ENCODE results near the gene C1QTNF5. TPM values are rescaled to one million over a fixed set of nuclear protein-coding genes. Genes with fewer than 3 reads are reported as not detected.

C1QTNF5 gene
- total and polyA plus RNA-seq, 2 experiments from 2014 or later, result 4.5 to 27.9 TPM

DNA sequence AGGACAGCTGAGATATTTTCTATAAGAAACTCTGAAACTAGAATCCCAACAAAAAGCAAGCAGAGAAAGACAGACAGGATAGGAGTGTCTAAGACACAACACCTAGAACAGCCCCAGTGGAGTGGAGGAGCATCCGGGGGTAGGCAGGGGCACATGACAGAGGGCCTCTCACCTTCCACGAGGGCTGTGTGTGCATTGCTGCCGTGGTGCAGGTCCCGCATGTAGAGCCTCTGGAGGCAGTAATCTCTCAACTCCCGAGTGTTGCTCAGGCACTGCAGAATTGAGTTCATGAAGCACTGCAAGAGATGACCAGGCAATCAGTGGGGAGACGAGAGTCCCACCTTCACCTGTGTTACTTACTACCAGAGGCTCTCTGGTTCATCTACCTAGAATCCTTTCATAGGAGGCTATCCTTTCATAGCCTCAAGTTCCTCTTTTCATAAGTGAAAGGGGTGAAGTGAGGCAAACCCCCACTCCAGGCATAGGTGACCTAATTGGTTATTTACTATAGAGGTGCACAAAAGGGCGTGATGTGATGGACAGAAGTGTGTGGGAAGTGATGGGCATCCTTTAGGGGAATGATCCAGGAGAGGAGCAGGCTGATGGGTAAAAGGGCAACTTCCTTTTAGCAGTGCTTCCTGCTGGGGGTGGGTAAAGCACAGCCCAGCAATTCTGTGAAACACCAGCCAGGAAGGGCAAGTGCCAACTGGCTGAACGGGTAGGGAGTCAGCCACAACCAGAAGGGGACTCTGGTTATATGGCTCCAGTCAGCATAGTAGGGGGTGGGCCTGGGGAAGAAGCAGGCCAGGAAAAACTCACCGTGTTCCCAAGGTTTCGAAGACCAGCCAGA, 18.9 kb upstream of the C1QTNF5 start:
- Histone ChIP-seq H3K9ac (no peak overlapping the region), H3K9me3 (ENCODE audit: low read depth) (no peaks in the 10 kb centered on the region), H3K27me3 (replicated peaks; ENCODE audit: insufficient read depth) (0 out of 2 replicates have a peak, but pooled peaks cover 4% of the 10 kb centered on the region), H3K4me1 (ENCODE audit: insufficient read depth) (peaks cover 23% of the 10 kb centered on the region), H2AFZ (no peak overlapping the region), H4K20me1 (ENCODE audit: insufficient read depth) (no peaks in the 10 kb centered on the region), H3K79me2 (ENCODE audit: insufficient read depth) (no peaks in the 10 kb centered on the region), H3K9me2 (ENCODE audit: insufficient read depth) (no peaks in the 10 kb centered on the region), H3K4me2 (ENCODE audit: unreplicated experiment) (no peak overlapping the region), H3K36me3 (ENCODE audit: low read depth) (no peaks in the 10 kb centered on the region), H3K4me3 (no peak overlapping the region), H3F3A (ENCODE audit: insufficient read depth) (peaks cover 23% of the 10 kb centered on the region), H3K27ac (no peak overlapping the region)
- no peak for DNase-seq
- in situ Hi-C loops (cut with MboI), result loop anchor here (10.0 kb wide), 1 partner anchor 115 kb away; no protein-coding TSS in a partner anchor
- WGBS, 2 experiments (ENCODE audit: low coverage in 1 of 2, low lambda C conversion rate in 2 of 2, missing lambda C conversion rate in 2 of 2), result 92 to 93% methylated on average over 10 of the region's 10 CpGs
- TF ChIP-seq EZH2phosphoT487 (IDR thresholded peaks at IDR 0.05; ENCODE audit: insufficient read depth, low read depth) (no peak), EZH2 (IDR thresholded peaks at IDR 0.05; ENCODE audit: insufficient read depth, poor library complexity, severe bottlenecking) (no peak)

GRCh38 chr11:119357074-119357473, 16.4 kb upstream of the C1QTNF5 start:
- H3K79me2 ChIP-seq (ENCODE audit: insufficient read depth), result no peaks in the 10 kb centered on the region
- in situ Hi-C loops (cut with MboI), result loop anchor here (10.0 kb wide), 1 partner anchor 118 kb away; no protein-coding TSS in a partner anchor
- H3F3A ChIP-seq (ENCODE audit: insufficient read depth), result peaks cover 15% of the 10 kb centered on the region
- peak overlapping the region; percentile 78 for H3K4me3 ChIP-seq
- H3K9me3 ChIP-seq (ENCODE audit: low read depth), result no peaks in the 10 kb centered on the region
- H3K27me3 ChIP-seq (replicated peaks; ENCODE audit: insufficient read depth), result no peaks in the 10 kb centered on the region
- H3K4me1 ChIP-seq (ENCODE audit: insufficient read depth), result peaks cover 15% of the 10 kb centered on the region
- H3K27ac ChIP-seq, result no peak overlapping the region
- no peaks in the 10 kb centered on the region for H3K9me2 ChIP-seq (ENCODE audit: insufficient read depth)
- TF ChIP-seq EZH2phosphoT487 (IDR thresholded peaks at IDR 0.05; ENCODE audit: insufficient read depth, low read depth) (no peak), EZH2 (IDR thresholded peaks at IDR 0.05; ENCODE audit: insufficient read depth, poor library complexity, severe bottlenecking) (no peak)
- no peaks in the 10 kb centered on the region for H3K36me3 ChIP-seq (ENCODE audit: low read depth)
- whole genome bisulfite sequencing, 2 experiments (ENCODE audit: low coverage in 1 of 2, low lambda C conversion rate in 2 of 2, missing lambda C conversion rate in 2 of 2), result 39 to 67% methylated on average over 3 to 13 of the region's 13 CpGs
- no peak for DNase-seq
- H3K4me2 ChIP-seq (ENCODE audit: unreplicated experiment), result no peak overlapping the region
- no peaks in the 10 kb centered on the region for H4K20me1 ChIP-seq (ENCODE audit: insufficient read depth)
- H2AFZ ChIP-seq, result no peak overlapping the region; the same call in 1 of the 2 replicates
- H3K9ac ChIP-seq, result no peak overlapping the region

DNA sequence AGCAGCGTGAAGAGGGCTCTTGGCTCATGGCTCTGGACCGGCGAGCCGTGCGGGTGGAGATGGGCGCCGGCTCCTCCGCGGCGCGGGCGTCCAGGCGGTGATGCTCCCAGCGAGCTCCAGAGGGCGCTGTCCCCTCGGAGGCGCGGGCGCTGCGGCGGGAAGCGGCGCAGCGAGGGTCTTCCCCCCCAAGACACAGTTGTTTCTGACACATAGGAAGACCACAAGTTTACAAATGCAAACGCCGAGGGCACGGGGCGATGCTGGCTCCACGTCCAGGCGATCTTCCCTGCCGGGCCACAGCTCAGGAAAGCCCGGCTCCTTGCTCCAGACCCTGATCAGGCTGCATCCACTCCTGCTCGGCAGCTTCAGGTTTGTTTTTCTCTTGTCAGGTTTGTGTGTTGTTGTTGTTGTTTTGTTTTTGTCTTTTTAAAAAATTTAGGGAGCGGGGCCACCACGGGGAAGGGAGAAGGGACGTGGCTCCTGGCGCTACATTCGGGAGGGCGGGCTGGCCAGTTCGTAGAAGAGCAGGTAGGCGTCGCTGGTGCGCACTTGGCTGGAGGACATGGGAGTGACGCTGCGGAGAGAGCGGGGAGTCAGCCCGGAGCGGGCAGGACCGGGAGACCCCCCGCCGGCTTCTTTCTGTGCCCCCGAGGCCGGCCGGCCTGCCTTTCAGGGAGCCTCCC, 15.8 kb upstream of the C1QTNF5 start:
- Histone ChIP-seq H2AFZ (peak overlapping the region; percentile 98), H3K79me2 (ENCODE audit: insufficient read depth) (no peaks in the 10 kb centered on the region), H3K27ac (no peak overlapping the region), H3K4me3 (peak overlapping the region; percentile 78), H3K9ac (peak overlapping the region; percentile 83), H3K27me3 (replicated peaks; ENCODE audit: insufficient read depth) (no peaks in the 10 kb centered on the region), H4K20me1 (ENCODE audit: insufficient read depth) (no peaks in the 10 kb centered on the region), H3K9me3 (ENCODE audit: low read depth) (no peaks in the 10 kb centered on the region), H3K9me2 (ENCODE audit: insufficient read depth) (no peaks in the 10 kb centered on the region), H3F3A (ENCODE audit: insufficient read depth) (peaks cover 9% of the 10 kb centered on the region), H3K4me2 (ENCODE audit: unreplicated experiment) (peak overlapping the region; percentile 96), H3K4me1 (ENCODE audit: insufficient read depth) (peaks cover 9% of the 10 kb centered on the region), H3K36me3 (ENCODE audit: low read depth) (no peaks in the 10 kb centered on the region)
- 1% methylated on average over 45 to 54 of the region's 54 CpGs for WGBS, 2 experiments (ENCODE audit: low coverage in 1 of 2, low lambda C conversion rate in 2 of 2, missing lambda C conversion rate in 2 of 2)
- TF ChIP-seq EZH2 (IDR thresholded peaks at IDR 0.05; ENCODE audit: insufficient read depth, poor library complexity, severe bottlenecking) (no peak), EZH2phosphoT487 (IDR thresholded peaks at IDR 0.05; ENCODE audit: insufficient read depth, low read depth) (no peak)
- in situ Hi-C loops (cut with MboI), result loop anchor here (10.0 kb wide), 1 partner anchor 118 kb away; no protein-coding TSS in a partner anchor
- peak; percentile 91 for DNase-seq

DNA sequence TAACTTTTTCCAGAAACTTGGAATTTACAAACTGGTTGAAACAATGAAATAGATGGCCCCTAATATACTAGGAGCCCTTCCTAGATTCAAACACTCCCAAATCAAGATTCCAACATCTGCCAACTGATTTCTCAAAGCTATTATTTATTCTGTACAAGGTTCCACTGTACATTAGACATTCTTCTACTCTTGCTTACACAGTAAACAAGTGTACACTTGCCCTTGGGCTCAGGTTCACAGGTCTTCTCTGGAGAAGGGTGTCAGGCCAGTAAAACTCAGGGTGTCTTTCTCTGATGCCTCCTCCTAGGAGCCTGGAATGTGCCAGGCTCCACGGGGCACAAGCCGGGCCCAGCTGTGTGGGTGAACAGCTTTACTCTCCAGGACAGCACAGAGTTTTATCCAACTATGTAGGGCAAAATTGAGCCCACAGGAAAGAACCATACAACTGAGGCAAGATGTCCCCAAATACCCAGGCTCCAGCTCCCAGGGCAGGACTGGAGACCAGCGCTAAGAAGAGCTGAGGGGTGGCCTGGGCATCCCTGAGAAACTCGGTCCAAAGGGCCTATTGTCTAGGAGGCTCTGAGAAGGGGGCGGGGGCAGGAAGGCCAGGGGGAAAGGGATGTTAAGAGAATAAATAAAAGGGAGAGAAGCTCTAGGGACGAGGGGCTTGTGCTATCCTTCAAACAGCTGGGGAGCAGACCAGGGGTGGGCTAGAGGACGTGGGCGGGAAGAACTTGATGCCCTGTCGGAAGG, 14.6 kb upstream of the C1QTNF5 start:
- H3K9me3 ChIP-seq (ENCODE audit: low read depth), result no peaks in the 10 kb centered on the region
- in situ Hi-C loops (cut with MboI), result loop anchor here (10.0 kb wide), 1 partner anchor 120 kb away; no protein-coding TSS in a partner anchor
- no peak overlapping the region for H3K4me3 ChIP-seq
- H2AFZ ChIP-seq, result no peak overlapping the region
- TF ChIP-seq EZH2 (IDR thresholded peaks at IDR 0.05; ENCODE audit: insufficient read depth, poor library complexity, severe bottlenecking), result no peak
- TF ChIP-seq EZH2phosphoT487 (IDR thresholded peaks at IDR 0.05; ENCODE audit: insufficient read depth, low read depth), result no peak
- no peak overlapping the region for H3K9ac ChIP-seq
- no peaks in the 10 kb centered on the region for H4K20me1 ChIP-seq (ENCODE audit: insufficient read depth)
- no peaks in the 10 kb centered on the region for H3K9me2 ChIP-seq (ENCODE audit: insufficient read depth)
- H3K36me3 ChIP-seq (ENCODE audit: low read depth), result no peaks in the 10 kb centered on the region
- peaks cover 8% of the 10 kb centered on the region; the same call in 1 of the 2 replicates for H3K27me3 ChIP-seq (replicated peaks; ENCODE audit: insufficient read depth)
- DNase-seq, result no peak
- 63 to 65% methylated on average over 8 to 9 of the region's 9 CpGs for WGBS, 2 experiments (ENCODE audit: low coverage in 1 of 2, low lambda C conversion rate in 2 of 2, missing lambda C conversion rate in 2 of 2)
- H3K79me2 ChIP-seq (ENCODE audit: insufficient read depth), result no peaks in the 10 kb centered on the region
- no peak overlapping the region for H3K4me2 ChIP-seq (ENCODE audit: unreplicated experiment)
- no peaks in the 10 kb centered on the region for H3K4me1 ChIP-seq (ENCODE audit: insufficient read depth)
- no peaks in the 10 kb centered on the region for H3F3A ChIP-seq (ENCODE audit: insufficient read depth)
- H3K27ac ChIP-seq, result no peak overlapping the region

All from GM23248 (cell line).